Measurements from ENCODE around the gene KIAA0232. TPM values are rescaled to one million over a fixed set of nuclear protein-coding genes. Genes with fewer than 3 reads are reported as not detected.

The KIAA0232 gene
- total and polyA plus RNA-seq, 2 of the 8 experiments (the other 6 are each of a cell fraction or from before 2014, with no cell fraction given) = 5.6 to 23.3 TPM

DNA sequence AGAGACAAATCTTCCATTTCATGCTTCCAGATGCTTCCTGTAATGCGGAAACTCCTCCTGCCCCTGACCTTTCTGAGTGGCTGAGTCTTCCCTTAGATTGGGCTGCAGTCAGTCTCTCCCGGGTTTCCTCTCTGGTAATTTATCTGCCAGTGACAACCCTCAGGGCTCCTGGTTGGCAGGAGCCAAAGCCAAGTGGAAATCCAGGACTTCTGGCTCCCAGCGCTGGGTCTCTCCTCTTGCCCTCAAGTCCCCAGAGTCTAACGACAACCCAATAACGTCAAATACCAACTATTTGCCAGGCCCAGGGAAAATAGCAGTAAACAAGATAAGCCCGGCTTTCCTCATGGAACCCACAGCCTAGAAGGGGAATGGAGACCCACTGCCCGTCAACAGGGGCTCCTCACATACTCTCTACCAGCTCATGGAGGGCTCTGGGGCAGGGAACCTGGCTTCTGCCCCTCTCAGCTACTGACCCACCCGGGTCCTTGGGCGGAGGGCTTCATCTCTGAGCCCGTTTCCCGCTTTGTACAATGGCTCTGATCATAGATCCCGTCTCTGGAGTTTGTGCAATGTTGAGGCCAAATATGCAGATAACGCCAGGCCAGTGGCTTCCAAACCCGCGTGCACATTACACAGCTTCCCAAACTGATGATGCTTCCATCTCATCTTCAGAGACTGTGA, 126.0 kb downstream of the KIAA0232 start:
- peak overlapping the region; percentile 77 to 84 for H3K4me2 ChIP-seq (ENCODE audit: insufficient read depth in 1 of 2, low read depth in 2 of 2, low read length in 2 of 2)
- peaks cover 3 to 25% (median 11%) of the 10 kb centered on the region in 4 experiments for H3K4me1 ChIP-seq (replicated peaks in 1 of 4; ENCODE audit: control insufficient read depth in 3 of 4, insufficient read depth in 4 of 4, low read length in 3 of 4)
- no peak overlapping the region for H4K8ac ChIP-seq (ENCODE audit: extremely low read depth, insufficient read depth, low read length)
- H3K4me3 ChIP-seq (ENCODE audit: extremely low read depth in 1 of 4, insufficient read depth in 2 of 4, low read depth in 3 of 4, low read length in 4 of 4) = peak overlapping the region; percentile 58 to 92 (median 75)
- H2AFZ ChIP-seq (ENCODE audit: low read length) = no peak overlapping the region
- ChIA-PET CTCF (ENCODE audit: partially characterized antibody) (interaction anchor here (0.7 to 9.7 kb wide), 24 partner anchors 8 to 188 kb away, joined by 3 to 56 read pairs (median 6); partner anchors contain the start of genes GRPEL1 and TADA2B), POLR2A (ENCODE audit: partially characterized antibody) (interaction anchor here (0.7 to 4.4 kb wide), 26 partner anchors 9 to 1017 kb away, joined by 3 to 22 read pairs (median 5); no protein-coding TSS in a partner anchor)
- DNase-seq (ENCODE audit: low read depth in 1 of 2, low spot score in 2 of 2) (no peak), FAIRE-seq (no peak)
- no peak overlapping the region for H3K14ac ChIP-seq (ENCODE audit: insufficient read length)
- peaks cover 11% of the 10 kb centered on the region for H3K23me2 ChIP-seq (ENCODE audit: low read depth, low read length)
- peak overlapping the region; percentile 39 for H2BK120ac ChIP-seq (replicated peaks; ENCODE audit: low read depth, low read length)
- no peak overlapping the region for H3K18ac ChIP-seq (ENCODE audit: extremely low read depth, low read length)
- H2BK15ac ChIP-seq (ENCODE audit: low read length) = no peak overlapping the region; the same call in 1 of the 2 replicates
- H2BK20ac ChIP-seq (ENCODE audit: low read length) = no peak overlapping the region
- no peaks in the 10 kb centered on the region for H3K9me3 ChIP-seq (ENCODE audit: insufficient read depth in 2 of 2, low read depth in 1 of 2, low read length in 1 of 2)
- H2BK12ac ChIP-seq (ENCODE audit: low read depth, low read length) = no peak overlapping the region
- H4K91ac ChIP-seq (replicated peaks; ENCODE audit: insufficient read length, low read length) = no peak overlapping the region
- no peak overlapping the region for H3K56ac ChIP-seq (replicated peaks; ENCODE audit: insufficient read length, low read depth, low read length)
- H3K36me3 ChIP-seq (ENCODE audit: control insufficient read depth in 2 of 4, insufficient read depth in 4 of 4, low read length in 3 of 4) = no peaks in the 10 kb centered on the region
- H3K4ac ChIP-seq (replicated peaks; ENCODE audit: insufficient read length, low read depth, low read length) = no peak overlapping the region
- peaks cover 7% of the 10 kb centered on the region for H3K79me1 ChIP-seq (ENCODE audit: low read depth, low read length)
- no peak overlapping the region for H3K27ac ChIP-seq (ENCODE audit: low read depth, low read length)
- no peak overlapping the region for H2AK5ac ChIP-seq (ENCODE audit: low read depth, low read length)
- H3K23ac ChIP-seq (ENCODE audit: insufficient read length) = no peak overlapping the region
- 50% methylated on average over 15 of the region's 15 CpGs; no CpG with 5 or more reads in 1 of the 2 experiments for WGBS, 2 experiments (ENCODE audit: extremely low coverage in 1 of 2, insufficient coverage in 1 of 2, insufficient read length in 1 of 2, insufficient replicate concordance in 2 of 2, low coverage in 1 of 2, low lambda C conversion rate in 2 of 2, missing lambda C conversion rate in 1 of 2)
- H3K79me2 ChIP-seq (ENCODE audit: control insufficient read depth in 1 of 2, insufficient read depth in 2 of 2, low read length in 2 of 2) = peaks cover 0 to 28% of the 10 kb centered on the region in 2 experiments; a peak in 2 of 4 replicates
- no peak overlapping the region for H2BK5ac ChIP-seq (ENCODE audit: low read depth, low read length)
- H3K27me3 ChIP-seq (replicated peaks in 1 of 4; ENCODE audit: control insufficient read depth in 3 of 4, extremely low read depth in 1 of 4, insufficient read depth in 3 of 4, low read length in 3 of 4) = peaks cover 0 to 14% (median 5%) of the 10 kb centered on the region in 4 experiments; a peak in 4 of 7 replicates
- TF ChIP-seq RFX5 (IDR thresholded peaks at IDR 0.05; ENCODE audit: borderline replicate concordance, low read depth, low read length) = no peak
- TF ChIP-seq JUN (IDR thresholded peaks at IDR 0.05; ENCODE audit: low read depth, low read length) = no peak
- TF ChIP-seq CBX5 (IDR thresholded peaks at IDR 0.05; ENCODE audit: low read depth, low read length) = no peak
- TF ChIP-seq GABPA (IDR thresholded peaks at IDR 0.05; ENCODE audit: borderline replicate concordance, insufficient read depth, low read length) = no peak
- TF ChIP-seq CHD1 (IDR thresholded peaks at IDR 0.05; ENCODE audit: low read depth, low read length) = no peak
- no peak for TF ChIP-seq EZH2 (IDR thresholded peaks at IDR 0.05; ENCODE audit: low read depth, low read length, severe bottlenecking)
- no peak for TF ChIP-seq BACH1 (IDR thresholded peaks at IDR 0.05; ENCODE audit: low read length)
- no peak for TF ChIP-seq RXRA (IDR thresholded peaks at IDR 0.05; ENCODE audit: insufficient read depth, low read depth, low read length)
- no peak for TF ChIP-seq JUND (IDR thresholded peaks at IDR 0.05; ENCODE audit: low read length)
- no peak for TF ChIP-seq NRF1 (IDR thresholded peaks at IDR 0.05; ENCODE audit: low read depth, low read length)
- no peak overlapping the region for H4K5ac ChIP-seq (ENCODE audit: insufficient read length, low read depth, low read length)
- peaks cover 10 to 12% of the 10 kb centered on the region in 2 experiments for H4K20me1 ChIP-seq (replicated peaks in 1 of 2; ENCODE audit: control insufficient read depth in 1 of 2, insufficient read depth in 2 of 2, low read length in 2 of 2)
- peak overlapping the region in 3 of 4 experiments; percentile 56 to 82 (median 74); a peak in 3 of 7 replicates for H3K9ac ChIP-seq (replicated peaks in 1 of 4; ENCODE audit: extremely low read depth in 1 of 4, low read depth in 3 of 4, low read length in 3 of 4)

Data from H1 (cell line).